ENCODE measurements around the gene SLC35E4.

SLC35E4 gene

DNA sequence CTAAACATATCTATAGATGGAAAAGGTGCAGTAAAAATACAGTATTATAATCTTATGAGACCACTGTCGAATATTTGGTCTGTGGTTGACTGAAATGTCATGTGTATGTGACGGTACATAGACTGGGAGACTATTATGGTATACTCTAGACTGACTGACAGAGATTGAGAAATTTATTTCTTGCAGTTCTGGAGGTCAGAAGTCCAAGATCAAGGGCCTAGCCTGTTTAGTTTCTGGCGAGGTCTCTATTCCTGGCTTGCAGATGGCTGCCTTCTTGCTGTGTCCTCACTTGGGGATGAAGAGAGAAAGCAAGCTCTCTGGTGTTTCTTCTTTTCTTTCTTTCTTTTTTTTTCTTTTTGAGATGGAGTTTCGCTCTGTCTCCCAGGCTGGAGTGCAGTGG lies 51.8 kb downstream of the SLC35E4 start:
- no peak for DNase-seq (ENCODE audit: low read depth in 2 of 3, low spot score in 1 of 3)

- no peak for DNase-seq (ENCODE audit: low read depth in 2 of 3, low spot score in 1 of 3)
Observed at GRCh38 chr22:30689622-30690021, 54.0 kb downstream of the SLC35E4 start.

DNA sequence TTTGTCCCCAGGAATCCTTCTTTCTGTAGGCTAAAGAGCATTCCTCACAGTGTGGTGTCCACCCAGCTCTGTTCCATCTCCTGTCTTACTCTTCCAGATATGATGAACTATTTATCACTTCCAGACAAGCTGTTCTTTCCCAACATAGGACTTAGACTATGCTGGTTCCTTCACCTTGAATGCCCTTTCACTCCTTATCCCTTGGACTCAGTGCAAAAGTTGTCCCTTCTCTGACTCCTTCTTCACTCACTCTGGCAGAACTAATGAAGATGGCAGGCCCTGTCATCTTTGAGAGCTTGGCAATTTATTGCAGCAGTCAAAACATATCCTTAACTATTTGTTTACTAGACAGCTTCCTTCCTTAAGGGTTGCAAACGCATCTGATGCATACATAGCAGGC lies 55.6 kb downstream of the SLC35E4 start:
- no peak for DNase-seq (ENCODE audit: low read depth in 2 of 3, low spot score in 1 of 3)

DNA sequence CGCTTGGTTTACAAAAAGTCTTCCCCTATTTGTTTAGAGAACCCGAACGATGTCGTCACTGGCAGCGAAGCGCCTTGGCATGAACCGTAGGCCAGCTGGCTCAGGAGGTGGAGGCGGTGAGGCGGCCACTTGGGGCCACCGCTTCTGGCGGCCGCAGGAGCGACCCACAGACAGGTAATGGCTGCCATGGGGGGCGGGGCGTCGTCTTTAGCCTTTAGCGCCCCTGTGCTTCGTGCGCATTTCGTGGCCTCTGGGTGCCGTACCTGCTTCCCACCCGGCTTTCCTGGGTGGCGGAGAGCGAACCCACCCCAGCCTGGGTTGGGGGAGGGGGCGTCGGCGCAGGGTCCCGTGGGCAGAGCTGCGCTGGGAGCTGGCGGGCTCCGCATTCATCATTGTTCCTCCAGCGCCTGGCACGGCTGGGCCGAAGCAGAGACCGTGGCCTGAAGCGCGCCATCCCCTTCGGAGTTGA lies 58.6 kb downstream of the SLC35E4 start:
- peak in 2 of 3 donors; percentile 11 to 46 for DNase-seq (ENCODE audit: low read depth in 2 of 3, low spot score in 1 of 3)

DNA sequence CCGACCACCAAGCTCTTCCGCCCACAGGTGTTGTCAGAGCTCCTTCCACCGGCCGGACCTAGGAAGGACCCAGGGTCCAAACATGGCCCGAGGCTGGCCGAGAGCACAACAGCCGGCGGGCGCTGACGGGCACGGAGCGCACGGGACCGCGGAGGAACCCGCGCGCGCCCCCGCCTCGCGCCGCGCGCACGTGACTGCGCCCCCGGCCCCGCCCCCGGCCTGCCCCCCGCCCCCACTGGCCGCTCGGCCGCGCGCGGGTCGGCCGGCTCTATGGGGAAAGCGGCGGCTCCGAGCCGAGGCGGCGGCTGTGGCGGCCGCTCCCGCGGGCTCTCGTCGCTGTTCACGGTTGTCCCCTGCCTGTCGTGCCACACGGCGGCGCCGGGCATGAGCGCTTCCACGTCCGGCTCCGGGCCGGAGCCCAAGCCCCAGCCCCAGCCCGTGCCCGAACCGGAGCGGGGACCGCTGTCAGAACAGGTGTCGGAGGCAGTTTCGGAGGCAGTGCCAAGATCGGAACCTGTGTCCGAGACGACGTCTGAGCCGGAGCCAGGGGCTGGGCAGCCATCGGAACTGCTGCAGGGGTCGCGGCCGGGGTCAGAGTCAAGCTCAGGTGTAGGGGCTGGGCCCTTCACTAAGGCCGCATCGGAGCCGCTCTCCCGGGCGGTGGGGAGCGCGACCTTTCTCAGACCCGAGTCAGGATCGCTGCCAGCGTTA lies 59.2 kb downstream of the SLC35E4 start, which contains the start of gene OSBP2:
Gene OSBP2 (plus strand): TSS at position 235 of the 711 bp plus-strand sequence. CDS start 36 bp downstream, at position 271.
- DNase-seq (ENCODE audit: low read depth in 2 of 3, low spot score in 1 of 3), result peak in 1 of 3 donors; percentile 20

- DNase-seq (ENCODE audit: low read depth in 2 of 3, low spot score in 1 of 3), result no peak
Observed at GRCh38 chr22:30695351-30695851, 59.8 kb downstream of the SLC35E4 start.

DNA sequence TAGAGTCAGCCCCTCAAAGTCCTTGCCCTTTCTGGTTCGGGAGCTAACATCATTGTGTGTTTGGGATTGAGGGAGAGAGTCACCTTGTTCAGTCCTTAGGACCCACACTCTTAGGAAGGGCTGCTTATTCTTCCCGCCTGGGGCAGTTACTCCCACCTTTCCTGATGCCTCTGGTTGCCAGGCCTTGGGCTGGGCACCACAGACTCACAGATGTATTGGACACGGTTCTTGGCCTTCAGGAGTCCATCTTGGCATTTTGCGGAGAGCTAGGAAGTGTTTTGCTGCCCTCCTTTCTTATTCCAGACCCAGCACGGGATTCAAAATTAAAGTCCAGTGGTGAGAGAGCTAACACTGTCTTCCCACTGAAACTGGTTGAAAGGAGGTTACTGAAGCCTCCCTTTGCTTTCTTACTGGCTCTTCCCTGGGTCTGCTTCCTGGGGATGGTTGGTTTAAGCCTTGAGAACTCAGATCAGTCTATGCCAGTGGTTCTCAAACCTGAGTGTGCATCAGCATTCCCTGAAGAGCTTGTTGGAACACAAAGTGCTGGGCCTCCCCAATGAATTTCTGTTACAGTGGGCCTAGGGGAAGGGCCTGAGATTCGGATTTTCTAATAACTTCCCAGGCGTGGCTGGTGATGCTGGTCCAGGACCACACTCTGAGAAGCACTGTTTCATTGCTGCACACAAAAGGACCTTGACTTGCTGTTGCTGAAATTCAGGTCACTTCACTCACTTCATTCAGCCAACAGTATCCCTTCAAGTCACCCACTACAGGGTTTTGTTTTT lies 60.5 kb downstream of the SLC35E4 start:
- no peak for DNase-seq (ENCODE audit: low read depth in 2 of 3, low spot score in 1 of 3)

All from stimulated activated CD4-positive, alpha-beta T cell treated with anti-CD3 and anti-CD28 coated beads, Interleukin-12 subunit alpha, Interleukin-12 subunit beta, amount 100 ng/mL, for 48 hours (primary cell).